ENCODE data around the gene FYTTD1.
"Not testable (repeated sequence)": the region's sequence is repeated elsewhere in the genome, so short reads cannot be mapped to it uniquely, and the experiment has no call there.

The FYTTD1 gene

GRCh38 chr3:197728487-197728886 lies 21.2 kb upstream of the FYTTD1 start:
- no peak for TF ChIP-seq CTCF (IDR thresholded peaks at IDR 0.05; ENCODE audit: insufficient read depth, low read length, poor library complexity, severe bottlenecking)
- Histone ChIP-seq H3K27me3 (replicated peaks; ENCODE audit: control insufficient read depth, insufficient read depth, low read length) (no peaks in the 10 kb centered on the region), H3K36me3 (ENCODE audit: control insufficient read depth, insufficient read depth, low read length) (peaks cover 3% of the 10 kb centered on the region), H3K4me3 (replicated peaks; ENCODE audit: low read depth, low read length) (no peak overlapping the region)
- no peak for DNase-seq (ENCODE audit: extremely low read depth, insufficient read length)

GRCh38 chr3:197730200-197730599 lies 19.5 kb upstream of the FYTTD1 start:
- Histone ChIP-seq H3K4me3 (replicated peaks; ENCODE audit: low read depth, low read length) (no peak overlapping the region), H3K27me3 (replicated peaks; ENCODE audit: control insufficient read depth, insufficient read depth, low read length) (no peaks in the 10 kb centered on the region), H3K36me3 (ENCODE audit: control insufficient read depth, insufficient read depth, low read length) (peaks cover 3% of the 10 kb centered on the region)
- DNase-seq (ENCODE audit: extremely low read depth, insufficient read length) = peak; percentile 52
- no peak for TF ChIP-seq CTCF (IDR thresholded peaks at IDR 0.05; ENCODE audit: insufficient read depth, low read length, poor library complexity, severe bottlenecking)

- not testable (repeated sequence) for H3K4me3 ChIP-seq (replicated peaks; ENCODE audit: low read depth, low read length); H3K27me3 ChIP-seq (replicated peaks; ENCODE audit: control insufficient read depth, insufficient read depth, low read length); DNase-seq (ENCODE audit: extremely low read depth, insufficient read length); H3K36me3 ChIP-seq (ENCODE audit: control insufficient read depth, insufficient read depth, low read length)
These were observed 18.9 kb upstream of the FYTTD1 start for GRCh38 chr3:197730770-197731169.

GRCh38 chr3:197731483-197731882 lies 18.2 kb upstream of the FYTTD1 start:
- H3K27me3 ChIP-seq (replicated peaks; ENCODE audit: control insufficient read depth, insufficient read depth, low read length); DNase-seq (ENCODE audit: extremely low read depth, insufficient read length); H3K36me3 ChIP-seq (ENCODE audit: control insufficient read depth, insufficient read depth, low read length); H3K4me3 ChIP-seq (replicated peaks; ENCODE audit: low read depth, low read length): not testable (repeated sequence)

- H3K36me3 ChIP-seq (ENCODE audit: control insufficient read depth, insufficient read depth, low read length) = peaks cover 1% of the 10 kb centered on the region; the same call in 1 of the 2 replicates
- no peak for DNase-seq (ENCODE audit: extremely low read depth, insufficient read length)
- TF ChIP-seq CTCF (IDR thresholded peaks at IDR 0.05; ENCODE audit: insufficient read depth, low read length, poor library complexity, severe bottlenecking) = no peak
- H3K4me3 ChIP-seq (replicated peaks; ENCODE audit: low read depth, low read length) = no peak overlapping the region
- no peaks in the 10 kb centered on the region for H3K27me3 ChIP-seq (replicated peaks; ENCODE audit: control insufficient read depth, insufficient read depth, low read length)
These were observed 16.6 kb upstream of the FYTTD1 start for GRCh38 chr3:197733042-197733441.

GRCh38 chr3:197734667-197735318 lies 14.9 kb upstream of the FYTTD1 start:
- Histone ChIP-seq H3K27me3 (replicated peaks; ENCODE audit: control insufficient read depth, insufficient read depth, low read length) (no peaks in the 10 kb centered on the region), H3K4me3 (replicated peaks; ENCODE audit: low read depth, low read length) (peak overlapping the region; percentile 98), H3K36me3 (ENCODE audit: control insufficient read depth, insufficient read depth, low read length) (no peaks in the 10 kb centered on the region)
- DNase-seq (ENCODE audit: extremely low read depth, insufficient read length) = peak; percentile 68
- no peak for TF ChIP-seq CTCF (IDR thresholded peaks at IDR 0.05; ENCODE audit: insufficient read depth, low read length, poor library complexity, severe bottlenecking)

GRCh38 chr3:197736010-197736490 lies 13.6 kb upstream of the FYTTD1 start:
- DNase-seq (ENCODE audit: extremely low read depth, insufficient read length) = peak; percentile 70
- no peak for TF ChIP-seq CTCF (IDR thresholded peaks at IDR 0.05; ENCODE audit: insufficient read depth, low read length, poor library complexity, severe bottlenecking)
- no peaks in the 10 kb centered on the region for H3K27me3 ChIP-seq (replicated peaks; ENCODE audit: control insufficient read depth, insufficient read depth, low read length)

More at GRCh38 chr3:197736010-197736490, 13.6 kb upstream of the FYTTD1 start:
- no peaks in the 10 kb centered on the region for H3K36me3 ChIP-seq (ENCODE audit: control insufficient read depth, insufficient read depth, low read length)
- H3K4me3 ChIP-seq (replicated peaks; ENCODE audit: low read depth, low read length) = peak overlapping the region; percentile 98
